ENCODE data around the gene RHCG. TPM values are rescaled to one million over a fixed set of nuclear protein-coding genes. Genes with fewer than 3 reads are reported as not detected.

Gene RHCG
- total RNA-seq, 1 experiment from 2014 or later: 0.28 TPM

DNA sequence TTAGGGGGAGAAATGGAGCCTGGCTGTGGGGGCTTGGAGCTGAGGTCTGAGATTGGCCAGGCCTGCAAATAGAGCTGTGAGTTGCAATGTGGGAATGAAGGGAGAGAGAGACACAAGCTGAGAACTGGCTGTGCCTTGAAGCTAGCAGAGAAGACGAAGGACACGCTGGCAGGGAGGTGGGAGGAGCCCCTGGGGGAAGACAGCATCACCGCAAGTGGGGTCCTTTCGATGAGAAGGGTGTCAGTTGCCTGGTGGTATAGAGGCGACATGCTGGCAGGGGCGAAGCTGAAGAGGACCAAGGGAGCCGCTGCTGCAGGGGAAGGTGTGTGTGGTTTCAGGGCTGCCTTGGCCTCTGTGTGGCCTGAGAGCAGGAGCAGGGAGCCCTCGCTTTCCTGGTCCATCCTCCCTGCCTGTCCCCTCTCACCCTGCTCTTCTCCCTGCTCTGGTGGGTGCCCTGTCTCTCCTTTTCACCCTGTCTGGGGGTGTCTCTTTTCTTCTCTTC lies 5.5 kb downstream of the RHCG start:
- Mint-ChIP-seq H3K27ac (no peak overlapping the region), H3K27me3 (ENCODE audit: low read depth) (peaks cover 63% of the 10 kb centered on the region), H3K36me3 (ENCODE audit: insufficient read depth in 1 of 3, low read depth in 3 of 3) (no peaks in the 10 kb centered on the region), H3K9me3 (no peaks in the 10 kb centered on the region), H3K4me3 (no peak overlapping the region), H3K4me1 (peaks cover 3 to 11% of the 10 kb centered on the region in 2 experiments)
- H3K4me2 ChIP-seq (ENCODE audit: insufficient read depth, insufficient read length, low read length): no peak overlapping the region
- no peak overlapping the region for H4K91ac ChIP-seq (ENCODE audit: insufficient read length, low read depth, low read length)
- no peak overlapping the region for H4K5ac ChIP-seq (ENCODE audit: insufficient read length, low read depth, low read length)
- no peak overlapping the region for H2BK120ac ChIP-seq (ENCODE audit: low read depth, low read length, poor library complexity, severe bottlenecking)
- H3K14ac ChIP-seq (ENCODE audit: insufficient read depth, low read length): no peak overlapping the region
- no peak overlapping the region for H3K27ac ChIP-seq (ENCODE audit: insufficient read length, low read depth, low read length)
- no peak overlapping the region for H2BK5ac ChIP-seq (ENCODE audit: insufficient read length, low read length)
- H3K23ac ChIP-seq (ENCODE audit: insufficient read length, low read depth, low read length): no peak overlapping the region
- H3K79me2 ChIP-seq (ENCODE audit: insufficient read depth, low read length): no peaks in the 10 kb centered on the region
- no peak overlapping the region for H2BK15ac ChIP-seq (ENCODE audit: low read depth, low read length)
- WGBS (ENCODE audit: extremely low coverage, insufficient read length, low lambda C conversion rate): no CpG with 5 or more reads among the region's 8 CpGs
- DNase-seq: no peak
- H2AFZ ChIP-seq (ENCODE audit: low read length): no peak overlapping the region
- H4K8ac ChIP-seq (replicated peaks; ENCODE audit: insufficient read length, low read depth, low read length): no peak overlapping the region
- no peak for TF ChIP-seq CTCF (conservative IDR thresholded peaks at IDR 0.05)
- no peak overlapping the region for H2AK5ac ChIP-seq (ENCODE audit: insufficient read length, low read length)
- peaks cover 4% of the 10 kb centered on the region for H3K27me3 ChIP-seq (ENCODE audit: insufficient read depth, low read length)
- H3K56ac ChIP-seq (ENCODE audit: insufficient read length, low read depth, low read length): no peak overlapping the region
- H3K9me3 ChIP-seq (ENCODE audit: control insufficient read depth, low read depth, low read length): no peaks in the 10 kb centered on the region
- no peak overlapping the region for H3K9ac ChIP-seq (ENCODE audit: extremely low read depth, insufficient read length, low read length)
- no peak overlapping the region for H2BK12ac ChIP-seq (ENCODE audit: insufficient read length, low read depth, low read length)
- H2BK20ac ChIP-seq (ENCODE audit: low read depth, low read length, poor library complexity, severe bottlenecking): no peak overlapping the region
- H3K4me1 ChIP-seq (ENCODE audit: insufficient read depth, low read length): no peaks in the 10 kb centered on the region
- H4K20me1 ChIP-seq (ENCODE audit: control insufficient read depth, insufficient read depth, insufficient read length): no peaks in the 10 kb centered on the region
- H3K18ac ChIP-seq (ENCODE audit: insufficient read length, low read depth, low read length): no peak overlapping the region
- H3T11ph ChIP-seq (ENCODE audit: low read length): no peak overlapping the region
- H3K79me1 ChIP-seq (ENCODE audit: insufficient read depth, low read depth, low read length, poor library complexity, severe bottlenecking): no peaks in the 10 kb centered on the region
- no peaks in the 10 kb centered on the region for H3K23me2 ChIP-seq (ENCODE audit: insufficient read length, low read depth, low read length, poor library complexity, severe bottlenecking)
- no peak overlapping the region for H3K4ac ChIP-seq (ENCODE audit: low read depth, low read length)

Data from H9 (cell line).